T-helper 9 cell (primary cell): ENCODE measurements around the gene EIF1AX.
"Not testable (repeated sequence)": the region's sequence is repeated elsewhere in the genome, so short reads cannot be mapped to it uniquely, and the experiment has no call there.

Experiments used
- DNase-seq: peaks from one replicate; pipeline ENCODE4 v3.0.0-alpha.2; 2020

The EIF1AX gene

DNA sequence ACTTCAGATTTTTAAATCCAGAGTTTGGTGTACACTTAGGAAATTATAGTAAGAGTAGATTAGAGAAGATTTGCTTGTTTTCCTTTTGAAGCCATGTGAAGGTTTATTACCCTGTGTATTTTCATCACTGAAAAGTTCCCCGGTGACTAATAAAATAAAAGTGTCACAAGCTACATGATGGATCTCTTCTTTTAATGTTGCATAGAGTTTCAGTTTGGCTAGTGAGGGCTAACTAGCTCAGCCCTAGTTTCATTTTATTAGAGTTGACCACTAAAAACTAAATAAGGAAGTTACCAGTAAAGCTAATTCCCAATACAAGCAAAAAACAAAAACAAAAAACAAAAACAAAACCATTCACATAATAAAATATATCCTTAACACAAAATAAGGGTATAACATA, 14.8 kb downstream of the EIF1AX start:
- not testable (repeated sequence) for DNase-seq

DNA sequence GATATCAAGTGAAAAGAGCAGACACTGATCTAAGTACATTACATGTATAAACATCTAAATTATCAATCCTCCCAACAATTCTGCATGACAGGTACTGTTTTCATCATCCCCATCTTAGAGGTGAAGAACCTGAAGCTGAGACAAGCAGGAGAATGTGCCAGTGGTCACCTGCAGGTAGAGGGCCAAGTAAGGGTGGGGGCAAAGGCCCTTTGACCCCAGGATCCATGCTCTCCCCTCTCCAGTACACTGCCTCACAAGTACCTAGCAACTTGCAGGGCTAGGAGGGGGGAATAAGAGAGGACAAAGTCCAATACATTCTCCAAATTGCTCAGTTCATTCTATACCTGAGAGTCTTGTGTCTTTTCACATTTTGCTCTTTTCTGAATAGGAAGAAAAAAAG, 16.7 kb downstream of the EIF1AX start:
- no peak for DNase-seq

DNA sequence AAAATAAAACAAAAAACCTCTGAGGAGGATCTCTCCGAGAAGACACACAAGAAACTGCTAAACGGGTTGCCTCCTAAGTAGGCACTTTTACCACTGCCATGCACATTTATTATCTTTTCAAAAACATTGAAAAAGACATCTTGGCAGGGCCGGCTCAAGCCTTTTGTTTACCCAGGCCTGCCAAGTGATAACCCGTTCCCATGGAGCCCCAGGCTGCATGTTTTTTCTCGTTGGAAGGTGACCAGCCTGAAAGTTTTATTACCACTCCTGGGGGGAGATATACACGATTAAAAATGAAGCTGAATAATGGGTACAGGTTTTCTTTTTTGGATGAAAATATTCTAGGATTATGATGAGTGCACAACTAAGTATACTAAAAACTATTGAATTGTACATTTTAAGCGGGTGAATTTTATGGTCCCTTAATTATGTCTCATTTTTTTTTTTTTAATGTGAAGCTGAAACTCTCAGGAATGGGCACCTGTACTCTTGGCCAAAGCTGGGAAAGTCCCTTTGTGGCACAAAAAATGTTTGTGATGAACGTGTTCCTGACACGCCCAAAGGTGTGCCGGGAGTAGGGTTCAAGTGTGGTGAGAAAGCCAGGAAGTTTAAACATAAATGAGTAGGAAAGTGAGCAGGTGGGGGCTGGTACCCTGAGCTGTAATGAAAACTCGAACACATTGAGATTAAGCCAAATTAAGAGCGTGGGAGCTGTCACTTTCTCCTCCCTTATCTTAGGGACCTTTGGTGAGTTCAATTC, 23.4 kb downstream of the EIF1AX start:
- DNase-seq, result no peak

DNA sequence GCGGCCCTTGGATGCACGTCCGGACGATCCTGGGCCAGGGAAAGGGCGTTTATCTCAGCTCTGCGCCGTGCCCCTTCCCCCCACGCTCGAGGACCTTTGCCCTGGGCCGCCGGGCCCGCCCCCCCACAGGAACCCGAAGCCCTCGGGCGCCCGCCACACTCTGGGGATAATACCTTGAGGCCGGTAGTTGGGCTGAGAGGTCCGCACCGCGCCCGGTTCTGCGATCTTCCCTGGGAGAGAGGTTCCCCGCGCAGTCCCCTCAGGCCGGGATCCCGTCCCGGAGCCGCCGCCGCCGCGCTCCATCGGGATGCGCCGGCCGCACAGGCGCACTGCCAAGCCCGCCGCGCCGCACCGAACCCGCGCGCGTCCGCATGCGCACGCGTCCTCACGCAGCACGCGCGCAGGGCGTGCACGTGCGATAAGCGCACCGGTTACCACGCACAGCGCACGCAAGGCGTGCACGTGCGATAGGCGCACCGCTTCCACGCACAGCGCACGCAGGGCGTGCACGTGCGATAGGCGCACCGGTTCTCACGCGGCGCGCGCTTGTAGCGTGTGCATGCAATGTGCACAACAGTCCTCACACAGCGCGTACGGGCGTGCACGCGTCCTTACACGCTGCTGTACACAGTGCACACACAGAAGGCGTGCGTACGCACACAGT, 24.9 kb downstream of the EIF1AX start, which contains the start of gene MAP7D2:
Gene MAP7D2, minus strand, starts transcription at position 331 of the 664 bp plus-strand sequence. Its CDS starts 28 bp downstream, at position 303.
- DNase-seq, result no peak

DNA sequence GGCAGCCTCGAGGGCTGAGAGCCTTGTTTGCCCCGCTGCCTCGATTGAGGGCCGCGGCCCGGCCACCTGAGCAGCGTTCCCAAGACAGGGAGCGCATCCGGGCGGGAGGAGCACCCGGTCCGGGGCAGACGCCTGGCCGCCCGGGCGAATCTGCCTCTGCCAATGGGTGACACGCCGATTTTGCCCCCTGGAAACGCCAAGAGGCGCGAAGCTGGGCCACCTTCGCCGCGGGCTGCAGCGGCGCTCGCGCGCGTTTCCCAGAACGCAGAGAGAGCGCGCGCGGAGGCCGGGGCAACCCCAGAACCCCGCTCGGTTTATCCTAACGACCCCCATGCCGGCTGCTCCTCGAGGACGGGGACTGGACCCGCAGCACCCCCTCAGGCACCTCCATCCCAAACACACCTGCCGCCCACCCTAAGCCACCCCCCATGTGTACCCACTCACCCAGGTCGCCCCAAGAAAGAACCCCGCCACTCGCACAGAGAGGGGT, 25.5 kb downstream of the EIF1AX start:
- DNase-seq, result no peak

- DNase-seq, result no peak
These were observed 29.4 kb downstream of the EIF1AX start for GRCh38 chrX:20112022-20112774.

DNA sequence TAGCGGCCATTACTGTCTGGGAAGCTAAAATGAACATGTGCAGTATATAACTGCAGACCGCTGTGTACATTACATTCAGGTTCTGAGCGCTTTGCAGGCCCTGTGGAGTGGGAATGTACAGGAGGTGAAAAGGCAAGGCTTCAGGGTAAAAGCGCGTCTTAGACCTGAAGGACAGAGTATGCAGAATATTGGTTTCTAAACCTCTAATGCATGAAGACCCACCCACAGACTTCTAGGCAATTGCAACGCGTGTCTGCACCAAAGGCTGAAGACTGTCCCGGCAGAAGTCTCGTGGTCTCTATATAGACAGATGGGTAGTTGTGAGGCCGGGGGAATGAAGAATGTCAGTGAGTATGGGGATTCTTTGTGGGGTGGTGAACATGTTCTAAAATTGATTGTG, 30.4 kb downstream of the EIF1AX start:
- no peak for DNase-seq

DNA sequence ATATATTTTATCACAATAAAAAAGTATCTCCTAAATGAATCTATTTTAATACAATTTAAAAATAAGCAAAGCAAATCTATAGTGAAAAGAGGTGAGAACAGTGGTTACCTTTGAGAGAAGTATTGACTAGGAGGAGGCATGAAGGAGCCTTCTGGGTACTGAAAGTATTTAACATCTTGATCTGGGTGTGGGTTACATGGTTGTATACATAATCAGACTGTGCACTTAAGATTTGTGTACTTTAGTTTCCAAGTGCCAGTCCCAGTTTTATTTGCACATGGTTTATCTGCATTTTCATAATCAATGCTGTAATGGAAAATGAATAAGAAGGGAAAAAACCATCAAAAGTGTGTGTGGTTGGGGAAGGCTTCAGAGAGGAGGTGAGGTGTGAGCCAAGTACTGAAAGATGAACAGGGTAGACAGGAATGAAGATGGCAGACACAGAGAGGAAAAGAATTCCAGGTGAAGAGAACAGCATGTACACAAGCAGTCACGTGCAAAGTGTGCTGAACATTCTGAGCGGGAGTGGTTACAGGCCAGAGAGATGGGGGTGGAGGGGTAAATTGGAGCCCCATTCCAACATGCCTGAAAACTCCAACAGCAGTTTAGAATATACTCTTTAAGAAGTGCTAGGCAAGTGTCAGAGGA, 39.6 kb downstream of the EIF1AX start:
- no peak for DNase-seq

GRCh38 chrX:20091499-20091898, 50.1 kb downstream of the EIF1AX start:
- DNase-seq, result no peak

- no peak for DNase-seq
These were observed 51.8 kb downstream of the EIF1AX start for GRCh38 chrX:20089845-20090244.

DNA sequence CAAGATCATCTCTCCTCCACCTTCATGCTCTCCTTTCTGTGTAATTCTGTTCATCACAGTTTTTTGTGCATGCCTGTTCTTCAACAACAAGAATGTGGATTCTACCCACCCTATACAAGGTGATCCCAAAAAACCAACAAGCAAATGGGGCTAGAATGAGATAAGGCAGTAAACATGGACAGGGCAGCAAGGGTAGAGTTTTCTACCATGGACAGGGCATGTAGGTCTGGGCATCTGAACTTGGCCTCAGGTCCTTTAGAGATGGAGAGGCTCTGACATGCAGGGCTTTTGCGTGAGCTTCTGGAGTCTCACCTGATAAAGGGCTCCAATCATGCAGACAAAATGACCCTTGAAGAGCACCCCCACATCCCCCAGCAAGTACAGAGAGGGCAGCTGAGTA, 61.4 kb downstream of the EIF1AX start:
- no peak for DNase-seq
